ENCODE results near the gene COX8C. TPM values are rescaled to one million over a fixed set of nuclear protein-coding genes. Genes with fewer than 3 reads are reported as not detected.

Gene COX8C
- total and polyA plus RNA-seq, 2 donors (not counting 1 experiment from before 2014, with no cell fraction given), result 0.33 TPM; not detected in 1

DNA sequence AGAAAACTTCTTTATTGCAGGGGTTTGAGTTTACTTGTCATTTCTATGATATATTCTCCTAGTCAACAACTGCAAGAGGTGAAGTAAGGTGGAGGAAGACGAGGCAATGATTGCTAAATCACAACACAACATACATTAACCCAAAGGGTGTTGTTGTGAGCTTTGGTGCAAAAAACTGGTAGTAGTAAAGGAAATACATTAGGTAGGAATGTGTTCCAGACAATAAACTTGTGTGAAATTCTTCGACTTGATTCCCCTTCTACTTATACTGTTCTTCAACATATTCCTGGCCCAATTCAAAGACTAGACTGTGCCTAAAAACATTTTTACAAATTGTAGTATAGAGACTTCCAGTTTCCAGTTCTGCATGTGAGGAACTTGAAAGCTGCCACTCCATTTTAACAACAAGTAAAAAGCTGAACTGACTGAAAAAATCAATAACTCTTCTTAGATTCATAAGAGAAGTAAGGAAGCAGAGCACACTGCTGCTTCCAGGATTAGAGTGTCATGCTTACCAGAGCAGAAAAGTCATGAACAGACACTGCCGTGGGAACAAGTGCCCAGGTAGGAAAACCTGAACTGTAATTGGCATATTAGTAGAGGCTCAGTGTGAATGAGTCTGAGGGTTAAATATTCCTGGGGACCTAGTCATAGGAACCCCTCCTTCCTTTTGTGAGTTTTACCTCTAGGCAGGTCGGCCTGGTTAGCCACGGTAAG, 22.2 kb downstream of the COX8C start:
- no peak for DNase-seq (ENCODE audit: low read depth in 2 of 2)
- H3K27ac ChIP-seq (ENCODE audit: insufficient read depth, low read length), result no peak overlapping the region
- TF ChIP-seq EZH2 (IDR thresholded peaks at IDR 0.05; ENCODE audit: low read length, missing control alignments), result no peak
- TF ChIP-seq, protein P1, sequence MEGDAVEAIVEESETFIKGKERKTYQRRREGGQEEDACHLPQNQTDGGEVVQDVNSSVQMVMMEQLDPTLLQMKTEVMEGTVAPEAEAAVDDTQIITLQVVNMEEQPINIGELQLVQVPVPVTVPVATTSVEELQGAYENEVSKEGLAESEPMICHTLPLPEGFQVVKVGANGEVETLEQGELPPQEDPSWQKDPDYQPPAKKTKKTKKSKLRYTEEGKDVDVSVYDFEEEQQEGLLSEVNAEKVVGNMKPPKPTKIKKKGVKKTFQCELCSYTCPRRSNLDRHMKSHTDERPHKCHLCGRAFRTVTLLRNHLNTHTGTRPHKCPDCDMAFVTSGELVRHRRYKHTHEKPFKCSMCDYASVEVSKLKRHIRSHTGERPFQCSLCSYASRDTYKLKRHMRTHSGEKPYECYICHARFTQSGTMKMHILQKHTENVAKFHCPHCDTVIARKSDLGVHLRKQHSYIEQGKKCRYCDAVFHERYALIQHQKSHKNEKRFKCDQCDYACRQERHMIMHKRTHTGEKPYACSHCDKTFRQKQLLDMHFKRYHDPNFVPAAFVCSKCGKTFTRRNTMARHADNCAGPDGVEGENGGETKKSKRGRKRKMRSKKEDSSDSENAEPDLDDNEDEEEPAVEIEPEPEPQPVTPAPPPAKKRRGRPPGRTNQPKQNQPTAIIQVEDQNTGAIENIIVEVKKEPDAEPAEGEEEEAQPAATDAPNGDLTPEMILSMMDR (conservative IDR thresholded peaks at IDR 0.05 in 1 of 2, IDR thresholded peaks at IDR 0.05 in 1 of 2; ENCODE audit: low read depth in 1 of 2, low read length in 2 of 2), result no peak
- H2AFZ ChIP-seq (ENCODE audit: low read length), result no peak overlapping the region
- H3K4me2 ChIP-seq (ENCODE audit: extremely low read depth, insufficient read depth, low read length), result no peak overlapping the region
- no peaks in the 10 kb centered on the region for H3K79me2 ChIP-seq (ENCODE audit: control insufficient read depth, insufficient read depth, low read length)
- H3K36me3 ChIP-seq (ENCODE audit: control insufficient read depth, insufficient read depth, low read length), result no peaks in the 10 kb centered on the region
- no peaks in the 10 kb centered on the region for H3K4me1 ChIP-seq (ENCODE audit: control insufficient read depth, extremely low read depth, insufficient read depth, low read length)
- no peak overlapping the region for H3K4me3 ChIP-seq (replicated peaks in 1 of 4; ENCODE audit: control extremely low read depth in 1 of 4, insufficient read depth in 1 of 4, low read depth in 3 of 4, low read length in 4 of 4)
- no peak overlapping the region for H3K9ac ChIP-seq (ENCODE audit: insufficient read depth, low read length)
- no peaks in the 10 kb centered on the region for H4K20me1 ChIP-seq (ENCODE audit: control insufficient read depth, extremely low read depth, insufficient read depth, low read length)
- H3K9me3 ChIP-seq (ENCODE audit: control insufficient read depth, insufficient read depth, low read depth, low read length), result no peaks in the 10 kb centered on the region
- H3K27me3 ChIP-seq (ENCODE audit: control insufficient read depth, insufficient read depth, low read length), result no peaks in the 10 kb centered on the region

DNA sequence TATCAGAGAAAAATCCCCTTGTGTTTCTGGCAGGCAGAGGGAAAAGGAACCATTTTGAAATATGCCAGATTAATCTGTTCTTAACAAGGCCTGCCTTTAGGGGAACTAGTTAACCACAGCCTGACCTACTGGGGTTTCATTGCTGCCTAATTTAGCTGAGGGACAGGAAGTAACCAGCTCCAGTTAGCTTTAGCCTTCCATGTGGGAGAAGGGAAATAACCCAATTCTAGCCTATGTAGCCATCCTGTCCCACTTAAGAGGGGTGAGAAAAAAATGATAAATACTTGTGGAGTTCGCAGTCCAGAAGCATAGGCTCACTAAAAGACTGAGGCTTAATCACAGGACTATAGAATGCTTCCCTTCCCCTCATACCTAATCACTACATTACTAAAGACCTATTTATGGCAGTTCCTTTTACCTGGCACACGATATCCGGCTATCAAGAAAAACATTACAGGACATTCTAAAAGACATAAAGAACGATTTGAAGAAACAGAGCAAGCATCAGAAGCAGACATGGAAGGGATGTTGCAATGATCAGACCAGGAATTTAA, 22.8 kb downstream of the COX8C start:
- H3K27ac ChIP-seq (ENCODE audit: insufficient read depth, low read length), result no peak overlapping the region
- TF ChIP-seq EZH2 (IDR thresholded peaks at IDR 0.05; ENCODE audit: low read length, missing control alignments), result no peak
- TF ChIP-seq, protein P1 (conservative IDR thresholded peaks at IDR 0.05 in 1 of 2, IDR thresholded peaks at IDR 0.05 in 1 of 2; ENCODE audit: low read depth in 1 of 2, low read length in 2 of 2), result no peak
- no peak overlapping the region for H3K9ac ChIP-seq (ENCODE audit: insufficient read depth, low read length)
- DNase-seq (ENCODE audit: low read depth in 2 of 2), result no peak
- H3K4me1 ChIP-seq (ENCODE audit: control insufficient read depth, extremely low read depth, insufficient read depth, low read length), result no peaks in the 10 kb centered on the region
- no peak overlapping the region for H2AFZ ChIP-seq (ENCODE audit: low read length)
- no peak overlapping the region for H3K4me2 ChIP-seq (ENCODE audit: extremely low read depth, insufficient read depth, low read length)
- H3K79me2 ChIP-seq (ENCODE audit: control insufficient read depth, insufficient read depth, low read length), result no peaks in the 10 kb centered on the region
- no peaks in the 10 kb centered on the region for H3K27me3 ChIP-seq (ENCODE audit: control insufficient read depth, insufficient read depth, low read length)
- H3K4me3 ChIP-seq (replicated peaks in 1 of 4; ENCODE audit: control extremely low read depth in 1 of 4, insufficient read depth in 1 of 4, low read depth in 3 of 4, low read length in 4 of 4), result no peak overlapping the region
- H3K36me3 ChIP-seq (ENCODE audit: control insufficient read depth, insufficient read depth, low read length), result no peaks in the 10 kb centered on the region
- H3K9me3 ChIP-seq (ENCODE audit: control insufficient read depth, insufficient read depth, low read depth, low read length), result no peaks in the 10 kb centered on the region
- no peaks in the 10 kb centered on the region for H4K20me1 ChIP-seq (ENCODE audit: control insufficient read depth, extremely low read depth, insufficient read depth, low read length)

DNA sequence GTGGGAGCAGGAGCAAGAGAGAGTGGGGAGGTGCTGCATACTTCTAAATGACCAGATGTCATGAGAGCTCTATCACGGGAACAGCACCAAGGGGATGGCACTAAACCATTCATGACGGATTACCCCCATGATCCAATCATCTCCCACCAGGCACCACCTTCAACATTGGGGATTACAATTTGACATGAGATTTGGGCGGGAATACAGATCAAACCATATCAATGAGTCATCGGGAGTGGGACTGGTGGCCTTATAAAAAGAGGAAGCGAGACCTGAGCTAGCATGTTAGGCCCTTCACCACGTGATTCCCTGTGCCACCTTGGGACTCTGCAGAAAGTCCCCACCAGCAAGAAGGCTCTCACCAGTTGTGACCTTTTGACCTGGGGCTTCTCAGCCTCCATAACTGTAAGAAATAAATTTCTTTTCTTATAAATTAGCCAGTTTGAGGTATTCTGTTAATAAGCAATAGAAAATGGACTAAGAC, 28.7 kb downstream of the COX8C start:
- Histone ChIP-seq H3K9ac (ENCODE audit: insufficient read depth, low read length) (no peak overlapping the region), H3K4me3 (replicated peaks in 1 of 4; ENCODE audit: control extremely low read depth in 1 of 4, insufficient read depth in 1 of 4, low read depth in 3 of 4, low read length in 4 of 4) (no peak overlapping the region), H3K27me3 (ENCODE audit: control insufficient read depth, insufficient read depth, low read length) (no peaks in the 10 kb centered on the region), H3K9me3 (ENCODE audit: control insufficient read depth, insufficient read depth, low read depth, low read length) (no peaks in the 10 kb centered on the region), H3K4me1 (ENCODE audit: control insufficient read depth, extremely low read depth, insufficient read depth, low read length) (no peaks in the 10 kb centered on the region), H4K20me1 (ENCODE audit: control insufficient read depth, extremely low read depth, insufficient read depth, low read length) (no peaks in the 10 kb centered on the region), H3K79me2 (ENCODE audit: control insufficient read depth, insufficient read depth, low read length) (no peaks in the 10 kb centered on the region), H3K36me3 (ENCODE audit: control insufficient read depth, insufficient read depth, low read length) (no peaks in the 10 kb centered on the region), H3K27ac (ENCODE audit: insufficient read depth, low read length) (no peak overlapping the region), H3K4me2 (ENCODE audit: extremely low read depth, insufficient read depth, low read length) (no peak overlapping the region), H2AFZ (ENCODE audit: low read length) (no peak overlapping the region)
- no peak for TF ChIP-seq EZH2 (IDR thresholded peaks at IDR 0.05; ENCODE audit: low read length, missing control alignments)
- TF ChIP-seq, protein P1 (conservative IDR thresholded peaks at IDR 0.05 in 1 of 2, IDR thresholded peaks at IDR 0.05 in 1 of 2; ENCODE audit: low read depth in 1 of 2, low read length in 2 of 2), result no peak
- DNase-seq (ENCODE audit: low read depth in 2 of 2), result no peak

Data from fibroblast of lung (primary cell).